PC-3 (cell line): ENCODE measurements around the gene COL10A1. TPM values are rescaled to one million over a fixed set of nuclear protein-coding genes. Genes with fewer than 3 reads are reported as not detected.

Experiments
- ATAC-seq: fragments of 200-7000 bp; cut with Tn5 transposase; 2 replicates; pipeline ENCODE4 v1.9.1; 2020; ENCODE audit warnings: mild to moderate bottlenecking, moderate library complexity
- BruUV-seq: library from RNA; stranded (reverse); fragments of 400-500 nt; replicated peaks from 2 replicates; lab custom pipeline; 2021; lab: Mats Ljungman, UMichigan
- CTCF ChIA-PET: fragments of 300-600 bp; sonication (Branson Sonifier 250); formaldehyde crosslinking; loops from one replicate; lab custom pipeline; 2022; ENCODE audit warnings: antibody characterized with exemption; lab: Charles Lee
- POLR2A ChIA-PET: fragments of 300-600 bp; sonication (Branson Sonifier 250); formaldehyde crosslinking; loops from one replicate; lab custom pipeline; 2022; ENCODE audit warnings: antibody characterized with exemption; ENCODE audit not compliant: unreplicated experiment; lab: Charles Lee
- DNase-seq: peaks from one replicate; pipeline ENCODE4 v3.0.0-alpha.2; 2015
- H2AFZ ChIP-seq: fragments of 300-600 bp; sonication (generic); 2 replicates; pipeline ENCODE4 v1.6.0; 2016; ENCODE audit warnings: antibody characterized with exemption, low read length
- H3F3A ChIP-seq: fragments of 300-600 bp; sonication (generic); one replicate; pipeline ENCODE4 v1.6.0; 2017; ENCODE audit warnings: antibody characterized with exemption, low read length, control low read depth, mild to moderate bottlenecking; ENCODE audit not compliant: unreplicated experiment
- H3K27ac ChIP-seq: fragments of 300-600 bp; sonication (generic); 2 replicates; pipeline ENCODE4 v1.5.1; 2016; ENCODE audit warnings: mild to moderate bottlenecking, low read length
- H3K27me3 ChIP-seq: fragments of 300-600 bp; sonication (generic); 2 replicates; pipeline ENCODE4 v1.6.1; 2016; ENCODE audit warnings: low read length, mixed read lengths
- H3K36me3 ChIP-seq: fragments of 300-600 bp; sonication (generic); 2 replicates; pipeline ENCODE4 v1.6.1; 2016; ENCODE audit warnings: low read depth, mixed run types, low read length, mixed read lengths
- H3K4me1 ChIP-seq: fragments of 300-600 bp; sonication (generic); 2 replicates; pipeline ENCODE4 v1.5.1; 2016; ENCODE audit warnings: low read length; ENCODE audit not compliant: insufficient read depth
- H3K4me2 ChIP-seq: fragments of 300-600 bp; sonication (generic); 2 replicates; pipeline ENCODE4 v1.6.0; 2016; ENCODE audit warnings: low read length
- H3K4me3 ChIP-seq: fragments of 300-600 bp; sonication (generic); 2 replicates; pipeline ENCODE4 v1.5.1; 2016; ENCODE audit warnings: mild to moderate bottlenecking, low read length, mixed read lengths
- H3K79me2 ChIP-seq: fragments of 300-600 bp; sonication (generic); 2 replicates; pipeline ENCODE4 v1.6.1; 2017; ENCODE audit warnings: low read length, mixed read lengths
- H3K9ac ChIP-seq: fragments of 300-600 bp; sonication (generic); 2 replicates; pipeline ENCODE4 v1.6.0; 2016; ENCODE audit warnings: mild to moderate bottlenecking, low read length
- H3K9me2 ChIP-seq: fragments of 300-600 bp; sonication (generic); replicated peaks from 2 replicates; pipeline ENCODE4 v1.6.1; 2016; ENCODE audit warnings: mixed run types, low read length, mixed read lengths
- H3K9me3 ChIP-seq: fragments of 300-600 bp; sonication (generic); 2 replicates; pipeline ENCODE4 v1.6.1; 2016; ENCODE audit warnings: low read length, mixed read lengths
- H4K20me1 ChIP-seq: fragments of 300-600 bp; sonication (generic); 2 replicates; pipeline ENCODE4 v1.6.1; 2016; ENCODE audit warnings: low read length, mixed read lengths
- EZH2 ChIP-seq: fragments of 300-600 bp; sonication (generic); IDR thresholded peaks from one replicate; pipeline ENCODE4 v1.6.1; 2017; ENCODE audit warnings: antibody characterized with exemption, mild to moderate bottlenecking, low read length; ENCODE audit not compliant: unreplicated experiment
- EZH2phosphoT487 ChIP-seq: fragments of 300-600 bp; sonication (generic); IDR thresholded peaks from 2 replicates; pipeline ENCODE4 v1.6.1; 2018; ENCODE audit warnings: mild to moderate bottlenecking, antibody characterized with exemption, low read length, borderline replicate concordance
- intact Hi-C: fragments of 100-400 bp; cut with micrococcal nuclease; formaldehyde crosslinking; loops from 2 replicates; pipeline ENCODE4 v1.9.0; 2023
- total RNA-seq: library from RNA; depleted of rRNA; stranded (reverse); fragments of >200 nt; gene quantifications from 2 replicates; pipeline ENCODE4 v1.2.3, GENCODE V29; 2014
- TF ChIP-seq, protein P1 (sequence below): fragments of 300-600 bp; sonication (generic); conservative IDR thresholded peaks from 2 replicates; pipeline ENCODE4 v1.5.1; 2017; ENCODE audit warnings: antibody characterized with exemption, low read depth, mild to moderate bottlenecking, low read length

Gene COL10A1
- total RNA-seq, 1 experiment from 2014 or later: not detected

- Histone ChIP-seq H4K20me1 (no peaks in the 10 kb centered on the region), H3F3A (no peaks in the 10 kb centered on the region)
These were observed 19.8 kb downstream of the COL10A1 start for GRCh38 chr6:116106146-116106545.

GRCh38 chr6:116105247-116105646, 20.7 kb downstream of the COL10A1 start:
- no peak for TF ChIP-seq EZH2
- TF ChIP-seq EZH2phosphoT487: no peak
- TF ChIP-seq, protein P1, sequence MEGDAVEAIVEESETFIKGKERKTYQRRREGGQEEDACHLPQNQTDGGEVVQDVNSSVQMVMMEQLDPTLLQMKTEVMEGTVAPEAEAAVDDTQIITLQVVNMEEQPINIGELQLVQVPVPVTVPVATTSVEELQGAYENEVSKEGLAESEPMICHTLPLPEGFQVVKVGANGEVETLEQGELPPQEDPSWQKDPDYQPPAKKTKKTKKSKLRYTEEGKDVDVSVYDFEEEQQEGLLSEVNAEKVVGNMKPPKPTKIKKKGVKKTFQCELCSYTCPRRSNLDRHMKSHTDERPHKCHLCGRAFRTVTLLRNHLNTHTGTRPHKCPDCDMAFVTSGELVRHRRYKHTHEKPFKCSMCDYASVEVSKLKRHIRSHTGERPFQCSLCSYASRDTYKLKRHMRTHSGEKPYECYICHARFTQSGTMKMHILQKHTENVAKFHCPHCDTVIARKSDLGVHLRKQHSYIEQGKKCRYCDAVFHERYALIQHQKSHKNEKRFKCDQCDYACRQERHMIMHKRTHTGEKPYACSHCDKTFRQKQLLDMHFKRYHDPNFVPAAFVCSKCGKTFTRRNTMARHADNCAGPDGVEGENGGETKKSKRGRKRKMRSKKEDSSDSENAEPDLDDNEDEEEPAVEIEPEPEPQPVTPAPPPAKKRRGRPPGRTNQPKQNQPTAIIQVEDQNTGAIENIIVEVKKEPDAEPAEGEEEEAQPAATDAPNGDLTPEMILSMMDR: no peak
- Histone ChIP-seq H2AFZ (no peak overlapping the region), H3K9me2 (no peaks in the 10 kb centered on the region), H3K27me3 (no peaks in the 10 kb centered on the region), H4K20me1 (no peaks in the 10 kb centered on the region), H3K4me3 (no peak overlapping the region), H3K9ac (no peak overlapping the region), H3K36me3 (no peaks in the 10 kb centered on the region; the same call in 1 of the 2 replicates), H3K79me2 (peaks cover 20% of the 10 kb centered on the region), H3K27ac (no peak overlapping the region), H3K4me2 (no peak overlapping the region), H3K9me3 (no peaks in the 10 kb centered on the region), H3F3A (no peaks in the 10 kb centered on the region), H3K4me1 (peaks cover 12% of the 10 kb centered on the region)
- POLR2A ChIA-PET: no interaction called here
- ATAC-seq (no peak), DNase-seq (no peak)
- no TSS peak for BruUV-seq
- CTCF ChIA-PET: no interaction called here
- intact Hi-C loops: no loop called here

More at GRCh38 chr6:116106146-116106545, 19.8 kb downstream of the COL10A1 start:
- DNase-seq: no peak
- Histone ChIP-seq H3K79me2 (peaks cover 20% of the 10 kb centered on the region), H3K9ac (no peak overlapping the region), H3K4me1 (peaks cover 11% of the 10 kb centered on the region), H3K9me3 (no peaks in the 10 kb centered on the region), H3K36me3 (no peaks in the 10 kb centered on the region; the same call in 1 of the 2 replicates), H2AFZ (no peak overlapping the region), H3K4me3 (no peak overlapping the region), H3K9me2 (no peaks in the 10 kb centered on the region), H3K27ac (no peak overlapping the region), H3K27me3 (no peaks in the 10 kb centered on the region), H3K4me2 (no peak overlapping the region)
- CTCF ChIA-PET: no interaction called here
- TF ChIP-seq, protein P1: no peak
- no peak for TF ChIP-seq EZH2phosphoT487
- no peak for TF ChIP-seq EZH2
- BruUV-seq: no TSS peak
- ATAC-seq: no peak
- POLR2A ChIA-PET: no interaction called here
- intact Hi-C loops: no loop called here

GRCh38 chr6:116104636-116105035, 21.3 kb downstream of the COL10A1 start:
- H2AFZ ChIP-seq: no peak overlapping the region
- no peak overlapping the region for H3K9ac ChIP-seq
- peaks cover 20% of the 10 kb centered on the region for H3K79me2 ChIP-seq
- no peaks in the 10 kb centered on the region for H4K20me1 ChIP-seq
- ChIA-PET POLR2A (no interaction called here), CTCF (no interaction called here)
- no peaks in the 10 kb centered on the region for H3K27me3 ChIP-seq
- H3K36me3 ChIP-seq: no peaks in the 10 kb centered on the region; the same call in 1 of the 2 replicates
- no peak overlapping the region for H3K27ac ChIP-seq
- BruUV-seq: no TSS peak
- H3K4me3 ChIP-seq: no peak overlapping the region
- H3K4me2 ChIP-seq: no peak overlapping the region
- TF ChIP-seq, protein P1: no peak
- TF ChIP-seq EZH2phosphoT487 (no peak), EZH2 (no peak)
- no peaks in the 10 kb centered on the region for H3K9me3 ChIP-seq
- no peaks in the 10 kb centered on the region for H3F3A ChIP-seq
- peaks cover 18% of the 10 kb centered on the region for H3K4me1 ChIP-seq
- intact Hi-C loops: no loop called here
- DNase-seq: no peak
- ATAC-seq: no peak
- H3K9me2 ChIP-seq: no peaks in the 10 kb centered on the region
